ENCODE data around the gene COA8.

Gene COA8

DNA sequence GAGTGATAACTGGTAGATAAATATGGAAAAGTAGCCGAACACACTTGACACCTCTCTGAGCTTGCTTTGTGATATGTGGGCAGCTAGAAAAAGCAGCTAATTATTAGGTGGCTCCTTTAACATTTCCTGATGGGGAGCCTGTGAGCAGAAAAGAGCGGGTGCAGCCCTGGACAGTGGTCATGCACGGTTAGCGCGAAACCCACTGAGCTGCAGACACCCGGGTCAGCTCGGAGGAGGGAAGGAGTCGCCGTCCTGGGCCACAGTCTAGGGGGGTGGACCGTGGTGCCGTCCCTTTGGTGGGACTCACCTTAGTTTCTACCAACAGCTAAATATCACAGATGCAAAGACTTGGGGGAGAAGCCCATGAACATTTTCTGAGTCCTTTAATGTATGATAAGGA is 6.6 kb downstream of the COA8 start:
- Histone ChIP-seq H4K20me1 (peaks cover 34 to 94% (median 71%) of the 10 kb centered on the region in 11 experiments; a peak in 20 of 22 replicates), H3K4me1 (peaks cover 19 to 54% (median 39%) of the 10 kb centered on the region in 10 experiments), H3K4me3 (no peak overlapping the region), H3K4me2 (0 out of 22 replicates have a peak overlapping the region, but pooled peaks of 1 of the 11 experiments have one; percentile 17), H3K27ac (no peak overlapping the region), H3K9ac (peak overlapping the region in 3 of 11 experiments; percentile 2 to 24 (median 2); a peak in 2 of 22 replicates), H3K9me3 (replicated peaks in 1 of 11) (no peaks in the 10 kb centered on the region), H3K36me3 (peaks cover 23 to 36% (median 28%) of the 10 kb centered on the region in 11 experiments), H3K27me3 (no peaks in the 10 kb centered on the region)
- TF ChIP-seq Cebpa-rat (IDR thresholded peaks at IDR 0.05) = no peak

DNA sequence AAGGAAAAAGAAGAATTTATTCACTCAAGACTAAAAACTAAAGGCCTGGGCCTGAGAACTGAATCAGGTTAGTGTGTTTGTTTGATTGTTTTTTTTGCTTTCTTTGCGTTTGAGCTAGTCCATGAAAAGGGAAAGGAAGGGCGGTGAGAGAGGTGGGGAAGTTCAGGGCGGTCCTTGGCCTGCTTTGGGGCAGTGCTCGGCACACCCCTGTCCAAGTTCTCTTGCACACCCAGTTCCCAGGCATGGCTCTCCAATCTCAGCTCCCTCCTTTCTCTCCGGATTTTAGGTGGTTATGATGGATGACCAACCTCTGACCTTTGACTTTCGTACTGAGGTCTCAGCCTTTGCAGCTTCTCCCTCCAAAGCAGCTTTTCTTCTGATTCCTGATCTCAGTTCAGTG is 11.3 kb downstream of the COA8 start:
- Histone ChIP-seq H3K27ac (no peak overlapping the region), H3K4me2 (no peak overlapping the region), H3K36me3 (peaks cover 58 to 68% (median 67%) of the 10 kb centered on the region in 11 experiments), H4K20me1 (peaks cover 21 to 92% (median 57%) of the 10 kb centered on the region in 11 experiments; a peak in 20 of 22 replicates), H3K9ac (no peak overlapping the region), H3K4me1 (peaks cover 7 to 24% (median 21%) of the 10 kb centered on the region in 10 experiments; a peak in 18 of 20 replicates), H3K27me3 (no peaks in the 10 kb centered on the region), H3K9me3 (replicated peaks in 1 of 11) (no peaks in the 10 kb centered on the region), H3K4me3 (no peak overlapping the region)
- no peak for TF ChIP-seq Cebpa-rat (IDR thresholded peaks at IDR 0.05)

- Histone ChIP-seq H3K36me3 (peaks cover 60 to 75% (median 70%) of the 10 kb centered on the region in 11 experiments), H3K4me2 (no peak overlapping the region), H3K27ac (no peak overlapping the region), H3K9ac (peak overlapping the region in 1 of 11 experiments; percentile 18; a peak in 1 of 22 replicates), H3K4me1 (peaks cover 7 to 22% (median 16%) of the 10 kb centered on the region in 10 experiments; a peak in 17 of 20 replicates), H3K9me3 (replicated peaks in 1 of 11) (no peaks in the 10 kb centered on the region), H3K4me3 (no peak overlapping the region), H3K27me3 (no peaks in the 10 kb centered on the region), H4K20me1 (peaks cover 17 to 85% (median 50%) of the 10 kb centered on the region in 11 experiments; a peak in 19 of 22 replicates)
- no peak for TF ChIP-seq Cebpa-rat (IDR thresholded peaks at IDR 0.05)
Observed at GRCh38 chr14:103574707-103575285, 12.0 kb downstream of the COA8 start.

GRCh38 chr14:103576371-103577024 is 13.7 kb downstream of the COA8 start:
- H4K20me1 ChIP-seq = peaks cover 5 to 76% (median 38%) of the 10 kb centered on the region in 11 experiments; a peak in 19 of 22 replicates
- H3K27ac ChIP-seq = no peak overlapping the region; a peak in 1 of 22 replicates
- H3K4me2 ChIP-seq = peak overlapping the region in 8 of 11 experiments; percentile 1 to 39 (median 22); a peak in 6 of 22 replicates
- H3K4me3 ChIP-seq = no peak overlapping the region
- peaks cover 4 to 13% (median 7%) of the 10 kb centered on the region in 10 experiments; a peak in 14 of 20 replicates for H3K4me1 ChIP-seq
- H3K36me3 ChIP-seq = peaks cover 63 to 92% (median 81%) of the 10 kb centered on the region in 11 experiments
- no peaks in the 10 kb centered on the region for H3K9me3 ChIP-seq (replicated peaks in 1 of 11)
- peak overlapping the region in 6 of 11 experiments; percentile 7 to 47 (median 20); a peak in 5 of 22 replicates for H3K9ac ChIP-seq
- H3K27me3 ChIP-seq = no peaks in the 10 kb centered on the region
- TF ChIP-seq Cebpa-rat (IDR thresholded peaks at IDR 0.05) = no peak

- Histone ChIP-seq H3K9me3 (replicated peaks in 1 of 11) (no peaks in the 10 kb centered on the region), H3K4me2 (no peak overlapping the region), H3K36me3 (peaks cover 63 to 96% (median 82%) of the 10 kb centered on the region in 11 experiments), H4K20me1 (peaks cover under 1 to 70% (median 30%) of the 10 kb centered on the region in 11 experiments; a peak in 18 of 22 replicates), H3K4me3 (no peak overlapping the region), H3K9ac (no peak overlapping the region), H3K27me3 (no peaks in the 10 kb centered on the region), H3K27ac (no peak overlapping the region), H3K4me1 (peaks cover 4 to 10% (median 7%) of the 10 kb centered on the region in 10 experiments; a peak in 13 of 20 replicates)
- TF ChIP-seq Cebpa-rat (IDR thresholded peaks at IDR 0.05) = no peak
Observed at GRCh38 chr14:103578401-103579075, 15.8 kb downstream of the COA8 start.

DNA sequence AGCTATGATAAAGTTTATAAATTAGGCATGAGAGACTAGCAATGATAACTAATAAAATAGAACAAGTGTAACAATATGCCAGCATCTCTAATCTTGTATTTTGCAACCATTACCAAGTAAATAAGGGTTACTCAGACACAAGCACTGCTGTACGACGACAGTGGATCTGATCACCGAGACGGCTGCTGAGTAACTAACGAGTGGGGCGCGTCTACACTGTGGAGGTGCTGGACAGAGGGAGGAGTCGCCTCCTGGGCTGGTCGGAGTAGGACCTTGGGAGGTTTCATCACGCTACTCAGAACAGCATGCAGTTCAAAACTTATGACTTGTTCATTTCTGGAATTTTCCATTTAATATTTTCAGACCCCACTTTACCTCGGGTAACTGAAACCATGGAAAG is 18.4 kb downstream of the COA8 start:
- Histone ChIP-seq H3K4me2 (no peak overlapping the region), H3K27me3 (no peaks in the 10 kb centered on the region), H3K4me1 (peaks cover 4 to 8% (median 6%) of the 10 kb centered on the region in 10 experiments; a peak in 13 of 20 replicates), H3K27ac (no peak overlapping the region), H3K4me3 (no peak overlapping the region), H3K9ac (no peak overlapping the region), H4K20me1 (peaks cover 0 to 54% (median 21%) of the 10 kb centered on the region in 11 experiments; a peak in 13 of 22 replicates), H3K9me3 (replicated peaks in 1 of 11) (no peaks in the 10 kb centered on the region), H3K36me3 (peaks cover 40 to 88% (median 62%) of the 10 kb centered on the region in 11 experiments)
- TF ChIP-seq Cebpa-rat (IDR thresholded peaks at IDR 0.05) = no peak

DNA sequence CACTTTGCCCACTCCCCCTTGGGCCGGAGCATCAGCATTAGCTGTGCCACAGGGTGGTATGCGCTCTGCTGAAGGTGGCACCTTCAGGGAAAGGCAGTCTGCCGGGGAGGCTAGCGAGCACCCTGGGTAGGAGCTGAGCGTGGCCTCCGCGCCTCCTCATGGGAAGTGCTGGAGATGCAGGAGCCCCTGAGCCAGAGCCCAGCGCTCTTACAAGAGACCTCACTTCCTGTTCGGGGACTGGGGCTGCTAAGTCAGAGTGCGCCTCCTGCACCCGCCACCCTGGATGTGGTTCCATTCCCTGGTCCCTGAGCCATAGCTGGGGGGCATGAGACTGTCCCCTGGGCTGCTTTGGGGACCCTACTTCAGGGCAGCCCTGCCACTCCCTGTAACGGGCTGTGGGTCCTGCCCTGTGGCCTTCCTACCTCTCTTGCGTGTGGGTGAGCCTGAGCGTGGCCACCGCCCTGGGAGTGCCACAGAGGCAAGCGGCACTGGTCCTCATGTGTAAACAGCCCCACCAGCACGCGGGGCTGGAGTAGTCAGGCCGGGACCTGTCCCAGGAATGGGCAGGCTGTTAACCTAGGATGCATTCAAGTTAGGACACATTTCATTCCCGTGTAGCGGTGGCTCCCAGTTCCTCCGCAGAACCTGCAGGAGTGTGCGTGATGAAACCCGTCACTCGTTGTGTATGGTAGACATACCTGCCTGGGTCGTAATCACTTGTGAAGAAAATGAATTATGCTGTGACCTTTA is 19.4 kb downstream of the COA8 start:
- no peak overlapping the region for H3K4me2 ChIP-seq
- no peak for TF ChIP-seq Cebpa-rat (IDR thresholded peaks at IDR 0.05)
- no peaks in the 10 kb centered on the region for H3K27me3 ChIP-seq
- H4K20me1 ChIP-seq = peaks cover 0 to 45% (median 14%) of the 10 kb centered on the region in 11 experiments; a peak in 13 of 22 replicates
- no peak overlapping the region for H3K4me3 ChIP-seq
- H3K4me1 ChIP-seq = no peaks in the 10 kb centered on the region
- no peak overlapping the region for H3K27ac ChIP-seq
- H3K36me3 ChIP-seq = peaks cover 32 to 88% (median 58%) of the 10 kb centered on the region in 11 experiments
- H3K9me3 ChIP-seq (replicated peaks in 1 of 11) = no peaks in the 10 kb centered on the region
- no peak overlapping the region for H3K9ac ChIP-seq

GRCh38 chr14:103584326-103584915 is 21.7 kb downstream of the COA8 start:
- TF ChIP-seq Cebpa-rat (IDR thresholded peaks at IDR 0.05) = no peak
- no peak overlapping the region for H3K4me3 ChIP-seq
- H3K4me2 ChIP-seq = no peak overlapping the region
- no peak overlapping the region for H3K9ac ChIP-seq
- no peaks in the 10 kb centered on the region for H3K4me1 ChIP-seq
- no peaks in the 10 kb centered on the region for H3K27me3 ChIP-seq
- H3K36me3 ChIP-seq = peaks cover 30 to 88% (median 51%) of the 10 kb centered on the region in 11 experiments
- H3K27ac ChIP-seq = no peak overlapping the region
- no peaks in the 10 kb centered on the region for H3K9me3 ChIP-seq (replicated peaks in 1 of 11)
- peaks cover 0 to 32% (median 12%) of the 10 kb centered on the region in 11 experiments; a peak in 11 of 22 replicates for H4K20me1 ChIP-seq
